Common myeloid progenitor, CD34-positive (primary cell): ENCODE results near the gene FBXL4.

Source experiments
- CTCF ChIA-PET: fragments of 350-600 bp; sonication (Branson Sonifier 250); formaldehyde crosslinking; loops from one replicate; lab custom pipeline; 2021; ENCODE audit warnings: antibody characterized with exemption; lab: Charles Lee
- POLR2A ChIA-PET: fragments of 350-600 bp; sonication (Branson Sonifier 250); formaldehyde crosslinking; loops from one replicate; lab custom pipeline; 2021; ENCODE audit warnings: antibody characterized with exemption; lab: Charles Lee
- DNase-seq, 3 donors: peaks; one replicate each; pipeline versions ENCODE4 v3.0.0 to v3.0.0-alpha.2; 2013
- H3K27ac ChIP-seq, 2 experiments: 1 replicate in 1 of 2; 2 replicates in 1 of 2; pipeline ENCODE4 v1.7.0; 2013; ENCODE audit warnings: inconsistent platforms in 2 of 2, low read length in 2 of 2, mild to moderate bottlenecking in 2 of 2, low read depth in 1 of 2, moderate library complexity in 1 of 2; ENCODE audit not compliant: severe bottlenecking in 2 of 2, insufficient read depth in 1 of 2, poor library complexity in 1 of 2
- H3K27me3 ChIP-seq, 5 experiments: replicated peaks in 2 of 5; 1 replicate in 3 of 5; 2 replicates in 2 of 5; pipeline versions ENCODE4 v1.6.1 to v1.7.0; 2013; ENCODE audit warnings: low read length in 4 of 5, mild to moderate bottlenecking in 2 of 5, moderate library complexity in 2 of 5, inconsistent platforms in 1 of 5; ENCODE audit not compliant: insufficient read depth in 5 of 5, control insufficient read depth in 4 of 5
- H3K36me3 ChIP-seq, 4 experiments: 1 replicate in 2 of 4; 2 replicates in 2 of 4; pipeline versions ENCODE4 v1.6.1 to v1.7.0; 2013; ENCODE audit warnings: low read length in 3 of 4, control low read depth in 1 of 4, mild to moderate bottlenecking in 1 of 4; ENCODE audit not compliant: control insufficient read depth in 4 of 4, insufficient read depth in 4 of 4
- H3K4me1 ChIP-seq, 4 experiments: 1 replicate in 3 of 4; 2 replicates in 1 of 4; pipeline versions ENCODE4 v1.6.1 to v1.7.1; 2013; ENCODE audit warnings: low read length in 3 of 4, mild to moderate bottlenecking in 3 of 4, control low read depth in 1 of 4, inconsistent platforms in 1 of 4, moderate library complexity in 1 of 4; ENCODE audit not compliant: control insufficient read depth in 4 of 4, insufficient read depth in 4 of 4; ENCODE audit errors: control extremely low read depth in 1 of 4
- H3K4me3 ChIP-seq, 7 experiments: 1 replicate in 4 of 7; 2 replicates in 3 of 7; pipeline versions ENCODE4 v1.5.1 to v1.7.0; 2013; ENCODE audit warnings: mild to moderate bottlenecking in 7 of 7, low read length in 6 of 7, moderate library complexity in 6 of 7, inconsistent platforms in 2 of 7, low read depth in 2 of 7, control low read depth in 1 of 7; ENCODE audit not compliant: insufficient read depth in 4 of 7, control insufficient read depth in 1 of 7; ENCODE audit errors: extremely low read depth in 1 of 7
- H3K9me3 ChIP-seq, 5 experiments: 1 replicate in 4 of 5; 2 replicates in 1 of 5; pipeline versions ENCODE4 v1.6.1 to v1.7.1; 2013; ENCODE audit warnings: low read length in 4 of 5, mild to moderate bottlenecking in 2 of 5, inconsistent platforms in 1 of 5, low read depth in 1 of 5, moderate library complexity in 1 of 5; ENCODE audit not compliant: control insufficient read depth in 4 of 5, insufficient read depth in 2 of 5; ENCODE audit errors: control extremely low read depth in 1 of 5
- whole genome bisulfite sequencing: methylation state at CpG from one replicate; pipeline ENCODE4 v1.1.5; 2013; ENCODE audit not compliant: insufficient coverage; 5-methylcytosine and 5-hydroxymethylcytosine counted together

The FBXL4 gene

DNA sequence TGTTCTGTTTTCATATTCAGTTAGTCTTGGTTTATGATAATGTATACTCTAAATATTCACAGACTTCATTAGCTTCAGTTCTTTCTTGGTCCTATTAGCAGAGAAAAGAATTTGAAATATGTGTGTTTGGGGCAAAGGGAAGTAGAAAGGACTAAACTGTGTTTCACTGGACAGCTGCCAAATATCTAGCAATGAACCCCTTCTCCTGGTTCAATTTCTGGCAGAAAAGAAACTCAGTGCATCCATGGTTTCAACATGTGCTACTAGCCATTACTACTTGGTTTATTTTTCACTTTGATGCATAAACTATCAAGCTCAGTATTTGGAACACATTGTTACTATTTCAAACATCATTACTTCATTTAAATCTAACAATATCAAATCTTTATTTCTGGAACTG, 43.6 kb downstream of the FBXL4 start:
- CTCF ChIA-PET: no interaction called here
- Histone ChIP-seq H3K4me3 (no peak overlapping the region), H3K36me3 (peaks cover 3 to 47% (median 17%) of the 10 kb centered on the region in 4 experiments), H3K27ac (no peak overlapping the region), H3K4me1 (no peaks in the 10 kb centered on the region), H3K27me3 (no peaks in the 10 kb centered on the region), H3K9me3 (peaks cover 0 to 5% (median 0%) of the 10 kb centered on the region in 5 experiments)
- POLR2A ChIA-PET: no interaction called here
- no peak for DNase-seq

DNA sequence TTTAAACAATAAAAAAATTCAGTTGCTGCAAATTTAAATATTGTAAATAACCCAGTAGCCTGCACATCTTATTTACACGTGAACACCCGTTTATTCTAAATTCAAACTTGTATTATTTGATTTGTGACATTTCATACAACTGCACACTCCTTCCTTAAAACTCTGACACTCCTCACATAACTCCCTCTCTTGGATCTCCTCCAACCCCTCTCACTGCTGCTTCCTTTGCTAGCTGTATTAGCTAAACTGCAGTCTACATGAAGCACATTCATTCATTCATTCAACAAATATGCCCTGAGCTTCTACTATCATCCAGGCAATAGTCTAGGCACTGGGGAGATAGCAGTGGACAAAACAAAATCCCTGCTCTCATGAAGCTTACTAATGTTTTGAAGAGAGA, 47.0 kb downstream of the FBXL4 start:
- Histone ChIP-seq H3K36me3 (peaks cover 16 to 63% (median 25%) of the 10 kb centered on the region in 4 experiments), H3K9me3 (peaks cover 0 to 7% (median 0%) of the 10 kb centered on the region in 5 experiments), H3K27me3 (no peaks in the 10 kb centered on the region), H3K4me1 (no peaks in the 10 kb centered on the region), H3K27ac (no peak overlapping the region), H3K4me3 (no peak overlapping the region)
- WGBS: 100% methylated on average over 2 of the region's 2 CpGs
- ChIA-PET CTCF (interaction anchor here (0.8 kb wide), 1 partner anchor 16 kb away, joined by 3 read pairs; no protein-coding TSS in a partner anchor), POLR2A (no interaction called here)
- DNase-seq: no peak

DNA sequence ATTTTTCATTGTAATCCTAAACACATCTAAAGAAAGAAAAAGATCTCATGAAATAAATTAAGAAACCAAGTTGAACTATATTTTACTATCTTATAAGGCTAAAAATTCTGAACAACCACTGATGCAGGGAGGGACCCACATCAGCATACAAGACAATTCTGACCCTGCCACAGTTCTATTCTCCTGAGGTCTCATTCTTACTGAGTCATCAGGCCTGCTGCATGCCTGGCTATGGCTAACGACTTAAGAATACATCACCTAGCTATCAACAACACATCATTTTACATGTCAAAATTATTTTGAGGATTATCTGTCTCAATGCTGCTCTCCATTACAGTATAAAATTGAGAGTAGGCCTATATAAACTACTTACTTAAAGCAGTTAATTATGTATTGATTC, 52.9 kb downstream of the FBXL4 start:
- Histone ChIP-seq H3K4me1 (no peaks in the 10 kb centered on the region), H3K36me3 (peaks cover 12 to 41% (median 25%) of the 10 kb centered on the region in 4 experiments), H3K4me3 (no peak overlapping the region), H3K27me3 (no peaks in the 10 kb centered on the region), H3K27ac (no peak overlapping the region), H3K9me3 (peaks cover 0 to 7% (median 0%) of the 10 kb centered on the region in 5 experiments)
- CTCF ChIA-PET: no interaction called here
- no CpG with 5 or more reads among the region's 1 CpG for WGBS
- no peak for DNase-seq
- POLR2A ChIA-PET: no interaction called here

DNA sequence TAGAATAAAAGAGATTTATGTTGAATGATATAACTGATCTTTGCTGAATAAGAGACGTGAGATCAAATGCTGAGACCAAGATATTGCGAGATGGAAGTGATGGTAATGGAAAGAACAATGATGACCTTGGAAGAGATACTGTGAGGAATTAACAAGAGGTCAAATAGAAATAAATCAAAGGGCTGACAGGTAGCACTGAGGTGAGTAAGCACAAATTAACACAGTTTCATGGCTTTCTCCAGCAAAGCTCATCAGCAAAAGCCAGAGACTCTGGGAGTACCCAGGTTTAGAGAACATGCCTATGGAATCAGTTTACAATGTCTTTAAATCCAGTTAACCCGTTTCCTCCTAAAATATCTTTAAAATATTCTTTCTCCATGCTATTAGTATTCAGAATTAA, 60.1 kb downstream of the FBXL4 start:
- Histone ChIP-seq H3K9me3 (peaks cover 0 to 3% (median 0%) of the 10 kb centered on the region in 5 experiments), H3K4me1 (no peaks in the 10 kb centered on the region), H3K27me3 (no peaks in the 10 kb centered on the region), H3K27ac (no peak overlapping the region), H3K4me3 (no peak overlapping the region), H3K36me3 (peaks cover 10 to 26% (median 15%) of the 10 kb centered on the region in 4 experiments)
- WGBS: 100% methylated on average over 1 of the region's 3 CpGs
- CTCF ChIA-PET: interaction anchor here (1.0 kb wide), 1 partner anchor 12 kb away, joined by 4 read pairs; no protein-coding TSS in a partner anchor
- DNase-seq: no peak
- POLR2A ChIA-PET: no interaction called here

DNA sequence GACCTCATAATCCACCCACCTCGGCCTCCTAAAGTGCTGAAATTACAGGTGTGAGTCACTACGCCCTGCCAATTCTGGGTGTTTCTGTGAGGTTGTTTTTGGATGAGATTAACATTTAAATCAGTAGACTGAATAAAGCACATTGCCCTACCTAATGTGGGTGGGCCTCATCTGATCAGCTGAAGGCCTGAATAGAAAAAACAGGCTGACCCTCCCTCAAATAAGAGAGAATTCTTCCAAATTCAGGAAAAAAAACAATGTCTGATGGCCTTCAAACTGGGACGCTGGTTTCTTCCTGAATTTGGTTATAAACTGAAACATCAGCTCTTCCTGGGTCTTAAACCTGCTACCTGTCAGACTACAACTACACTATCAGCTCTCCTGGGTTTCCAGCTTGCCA, 62.4 kb downstream of the FBXL4 start:
- Histone ChIP-seq H3K36me3 (peaks cover 10 to 24% (median 15%) of the 10 kb centered on the region in 4 experiments), H3K4me1 (no peaks in the 10 kb centered on the region), H3K27me3 (no peaks in the 10 kb centered on the region), H3K9me3 (peaks cover 0 to 3% (median 0%) of the 10 kb centered on the region in 5 experiments), H3K4me3 (no peak overlapping the region), H3K27ac (no peak overlapping the region)
- ChIA-PET POLR2A (no interaction called here), CTCF (no interaction called here)
- 100% methylated on average over 1 of the region's 3 CpGs for WGBS
- no peak for DNase-seq

DNA sequence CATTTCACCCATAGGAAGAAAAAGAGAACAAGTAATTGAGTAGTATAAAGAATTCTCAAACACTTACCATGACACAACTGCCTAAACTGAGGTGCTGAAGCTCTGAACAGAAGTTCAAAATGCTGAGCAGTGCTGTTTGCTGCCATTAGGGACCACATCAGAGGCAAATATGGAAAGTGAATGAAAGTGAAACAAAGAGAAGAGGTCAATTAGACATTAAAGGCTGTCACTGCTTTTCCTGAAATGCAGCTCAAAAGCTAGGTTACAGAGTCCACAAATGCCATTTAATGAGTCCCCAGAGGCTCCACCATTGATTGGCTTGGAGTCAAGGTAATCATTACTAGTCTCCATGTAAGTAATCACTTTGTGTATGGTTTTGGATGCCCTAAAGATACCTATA, 67.3 kb downstream of the FBXL4 start:
- H3K36me3 ChIP-seq: peaks cover 5 to 20% (median 12%) of the 10 kb centered on the region in 4 experiments
- DNase-seq: no peak
- no peaks in the 10 kb centered on the region for H3K4me1 ChIP-seq
- H3K9me3 ChIP-seq: no peaks in the 10 kb centered on the region
- H3K4me3 ChIP-seq: no peak overlapping the region
- H3K27ac ChIP-seq: no peak overlapping the region
- H3K27me3 ChIP-seq: no peaks in the 10 kb centered on the region
- POLR2A ChIA-PET: no interaction called here
- CTCF ChIA-PET: no interaction called here

DNA sequence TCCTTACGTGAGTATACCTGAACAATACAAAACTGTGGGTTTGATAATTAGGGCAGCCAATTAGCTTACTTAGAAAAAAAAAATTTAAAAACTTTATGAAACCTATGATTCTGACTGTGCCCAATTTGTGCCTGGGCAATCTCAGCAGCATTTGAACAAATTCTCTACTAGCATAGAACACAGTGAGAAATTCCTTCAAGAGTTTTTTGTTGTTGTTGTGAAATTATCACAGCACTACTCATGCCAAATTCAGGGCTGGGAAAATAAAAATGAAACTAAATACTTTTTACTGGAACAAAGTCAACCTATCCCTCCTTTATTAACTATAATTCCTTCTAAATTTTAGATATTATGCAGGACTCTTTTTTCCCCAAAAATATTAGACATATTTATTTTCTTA, 70.5 kb downstream of the FBXL4 start:
- peaks cover 2 to 24% (median 19%) of the 10 kb centered on the region in 4 experiments for H3K36me3 ChIP-seq
- H3K4me3 ChIP-seq: no peak overlapping the region
- CTCF ChIA-PET: no interaction called here
- no peaks in the 10 kb centered on the region for H3K27me3 ChIP-seq
- H3K9me3 ChIP-seq: no peaks in the 10 kb centered on the region
- no CpG with 5 or more reads among the region's 1 CpG for WGBS
- POLR2A ChIA-PET: no interaction called here
- H3K27ac ChIP-seq: no peak overlapping the region
- DNase-seq: no peak
- no peaks in the 10 kb centered on the region for H3K4me1 ChIP-seq
